HG03135 (cell line): ENCODE results near the gene TTLL11.
"Not testable (repeated sequence)": the region's sequence is repeated elsewhere in the genome, so short reads cannot be mapped to it uniquely, and the experiment has no call there.

Experiments
- ATAC-seq: cut with Tn5 transposase; IDR thresholded peaks from one replicate; pipeline ENCODE4 v1.9.1; 2021; ENCODE audit warnings: mild to moderate bottlenecking, moderate library complexity; ENCODE audit not compliant: unreplicated experiment

Gene TTLL11

GRCh38 chr9:122085260-122085659 lies 7.8 kb downstream of the TTLL11 start:
- no peak for ATAC-seq

- no peak for ATAC-seq
Measured at GRCh38 chr9:122084026-122084675, 9.0 kb downstream of the TTLL11 start.

- ATAC-seq, result no peak
Measured at GRCh38 chr9:122080986-122081385, 12.1 kb downstream of the TTLL11 start.

GRCh38 chr9:122078557-122078956 lies 14.6 kb downstream of the TTLL11 start:
- no peak for ATAC-seq

GRCh38 chr9:122076773-122077172 lies 16.3 kb downstream of the TTLL11 start:
- ATAC-seq, result no peak

- ATAC-seq, result no peak
Measured at GRCh38 chr9:122076117-122076516, 17.0 kb downstream of the TTLL11 start.

- ATAC-seq, result no peak
Measured at GRCh38 chr9:122075135-122076030, 17.7 kb downstream of the TTLL11 start.

GRCh38 chr9:122071715-122072114 lies 21.4 kb downstream of the TTLL11 start:
- no peak for ATAC-seq

- no peak for ATAC-seq
Measured at GRCh38 chr9:122070728-122071515, 22.2 kb downstream of the TTLL11 start.

- ATAC-seq, result not testable (repeated sequence)
Measured at GRCh38 chr9:122066680-122067079, 26.4 kb downstream of the TTLL11 start.

GRCh38 chr9:122065923-122066629 lies 27.0 kb downstream of the TTLL11 start:
- ATAC-seq, result no peak

- no peak for ATAC-seq
Measured at GRCh38 chr9:122060481-122060880, 32.6 kb downstream of the TTLL11 start.

- no peak for ATAC-seq
Measured at GRCh38 chr9:122059955-122060324, 33.2 kb downstream of the TTLL11 start.

GRCh38 chr9:122059214-122059954 lies 33.7 kb downstream of the TTLL11 start:
- no peak for ATAC-seq

GRCh38 chr9:122058709-122059108 lies 34.4 kb downstream of the TTLL11 start:
- no peak for ATAC-seq

- no peak for ATAC-seq
Measured at GRCh38 chr9:122058051-122058450, 35.1 kb downstream of the TTLL11 start.

- ATAC-seq, result no peak
Measured at GRCh38 chr9:122057211-122057610, 35.9 kb downstream of the TTLL11 start.

GRCh38 chr9:122056484-122056883 lies 36.6 kb downstream of the TTLL11 start:
- ATAC-seq, result no peak

GRCh38 chr9:122055701-122056100 lies 37.4 kb downstream of the TTLL11 start:
- ATAC-seq, result no peak
